Ammon's horn (tissue), 1 donor: ENCODE data around the gene PHKG2.

Experiments
- DNase-seq: peaks from one replicate; pipeline ENCODE4 v3.0.0-alpha.2; 2016; ENCODE audit warnings: low spot score

The PHKG2 gene

GRCh38 chr16:30728321-30728720 is 19.9 kb upstream of the PHKG2 start:
- DNase-seq, result no peak

GRCh38 chr16:30728899-30729672 is 19.1 kb upstream of the PHKG2 start:
- DNase-seq, result peak; percentile 27

GRCh38 chr16:30731411-30731810 is 16.8 kb upstream of the PHKG2 start:
- no peak for DNase-seq

GRCh38 chr16:30736995-30737793 is 11.0 kb upstream of the PHKG2 start:
- DNase-seq, result no peak

- no peak for DNase-seq
Measured at GRCh38 chr16:30737794-30738648, 10.2 kb upstream of the PHKG2 start.

GRCh38 chr16:30738984-30739951 is 9.0 kb upstream of the PHKG2 start:
- DNase-seq, result no peak

GRCh38 chr16:30740364-30741251 is 7.6 kb upstream of the PHKG2 start:
- no peak for DNase-seq

- peak; percentile 43 for DNase-seq
Measured at GRCh38 chr16:30741461-30741914, 6.7 kb upstream of the PHKG2 start.

GRCh38 chr16:30743716-30744115 is 4.5 kb upstream of the PHKG2 start:
- DNase-seq, result no peak

- no peak for DNase-seq
Measured at GRCh38 chr16:30744183-30744582, 4.0 kb upstream of the PHKG2 start.

GRCh38 chr16:30745082-30745481 is 3.1 kb upstream of the PHKG2 start:
- no peak for DNase-seq

GRCh38 chr16:30746638-30747175 is 1.5 kb upstream of the PHKG2 start:
- no peak for DNase-seq

GRCh38 chr16:30747331-30747730 is 894 bp upstream of the PHKG2 start:
- no peak for DNase-seq

- no peak for DNase-seq
Measured at GRCh38 chr16:30748634-30749445, 615 bp downstream of the PHKG2 start.

GRCh38 chr16:30750201-30750600 is 2.0 kb downstream of the PHKG2 start:
- no peak for DNase-seq

GRCh38 chr16:30750876-30751465 is 2.7 kb downstream of the PHKG2 start:
- no peak for DNase-seq

- DNase-seq, result no peak
Measured at GRCh38 chr16:30753596-30753995, 5.4 kb downstream of the PHKG2 start.

- no peak for DNase-seq
Measured at GRCh38 chr16:30755955-30756780, 7.9 kb downstream of the PHKG2 start.
